Measurements from ENCODE around the gene COX6A1.

The COX6A1 gene

GRCh38 chr12:120437735-120438494 is at the start of gene COX6A1:
Gene COX6A1 (plus strand): TSS chr12:120438113. CDS start chr12:120438127, 14 bp downstream.
- DNase-seq (ENCODE audit: low read depth) = peak; percentile 95

- DNase-seq (ENCODE audit: low read depth) = no peak
These were observed 49.0 kb upstream of the COX6A1 start for GRCh38 chr12:120388691-120389481.

DNA sequence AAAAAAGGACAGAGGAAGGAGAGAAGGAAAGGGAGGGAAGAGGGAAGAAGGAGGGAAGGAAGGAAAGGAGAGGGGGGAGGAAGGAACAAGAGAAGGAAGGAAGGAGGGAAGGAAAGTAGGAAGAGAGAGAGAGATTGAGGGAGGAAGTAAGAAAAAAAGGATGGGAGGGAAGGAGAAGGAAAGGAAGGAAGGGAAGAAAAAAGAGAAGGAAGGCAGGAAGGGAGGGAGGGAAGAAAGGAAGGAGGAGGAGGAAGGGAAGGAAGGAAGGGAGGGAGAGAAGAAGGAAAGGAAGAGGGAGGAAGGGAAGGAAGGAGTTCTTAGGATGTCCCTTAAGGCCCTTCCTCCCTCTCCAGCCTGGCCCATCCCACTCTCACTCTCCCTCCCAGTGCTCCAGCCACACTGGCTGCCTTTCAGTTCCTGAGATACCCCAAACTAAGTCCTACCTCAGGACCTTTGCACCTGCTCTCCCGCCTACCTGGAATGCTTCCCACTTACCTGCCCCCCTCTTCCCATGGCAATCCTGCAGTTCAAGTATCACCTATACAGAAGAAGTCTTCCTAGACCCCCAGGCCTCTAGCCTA is 47.3 kb upstream of the COX6A1 start:
- DNase-seq (ENCODE audit: low read depth) = no peak

- DNase-seq (ENCODE audit: low read depth) = no peak
These were observed 43.2 kb upstream of the COX6A1 start for GRCh38 chr12:120394483-120395367.

GRCh38 chr12:120397824-120398540 is 39.9 kb upstream of the COX6A1 start:
- DNase-seq (ENCODE audit: low read depth) = no peak

DNA sequence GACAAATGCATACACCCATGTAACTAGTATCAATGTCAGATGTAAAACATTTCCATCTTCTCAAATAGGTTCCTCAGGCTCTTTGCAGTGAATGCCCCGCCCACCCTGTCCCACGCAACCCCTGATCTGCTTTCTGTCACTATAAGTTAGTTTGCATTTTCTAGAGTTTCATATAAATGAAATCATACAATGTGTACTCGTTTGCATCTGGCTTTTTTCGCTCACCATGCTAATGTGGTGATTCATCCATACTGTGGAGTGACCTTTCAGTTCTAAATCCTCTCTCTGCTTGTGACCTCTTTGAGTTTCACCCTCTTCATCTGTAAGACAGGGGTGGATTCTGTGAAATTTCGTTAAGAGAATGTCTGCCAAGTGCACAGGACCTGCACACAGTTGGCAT is 38.4 kb upstream of the COX6A1 start:
- DNase-seq (ENCODE audit: low read depth) = no peak

DNA sequence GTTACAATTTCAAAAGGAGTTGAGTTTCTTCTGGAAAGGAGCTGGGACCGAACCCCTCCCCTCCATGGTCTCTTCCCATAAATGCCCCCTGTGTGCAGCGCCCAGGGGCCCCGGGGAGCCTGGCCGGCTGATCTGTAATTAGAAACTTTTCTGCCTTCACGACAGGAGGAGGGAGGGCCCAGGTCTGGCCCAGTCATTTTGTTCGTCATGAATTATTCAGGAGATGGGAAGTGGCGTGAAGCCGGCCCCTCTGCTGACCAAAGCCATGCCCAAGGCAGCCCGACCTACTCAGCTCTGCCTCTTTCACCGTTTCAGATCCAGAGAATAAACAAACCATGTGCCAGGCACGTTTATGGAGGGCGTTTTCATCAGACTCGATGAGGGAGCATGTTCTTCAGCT is 35.7 kb upstream of the COX6A1 start:
- no peak for DNase-seq (ENCODE audit: low read depth)

- no peak for DNase-seq (ENCODE audit: low read depth)
These were observed 34.0 kb upstream of the COX6A1 start for GRCh38 chr12:120403869-120404268.

DNA sequence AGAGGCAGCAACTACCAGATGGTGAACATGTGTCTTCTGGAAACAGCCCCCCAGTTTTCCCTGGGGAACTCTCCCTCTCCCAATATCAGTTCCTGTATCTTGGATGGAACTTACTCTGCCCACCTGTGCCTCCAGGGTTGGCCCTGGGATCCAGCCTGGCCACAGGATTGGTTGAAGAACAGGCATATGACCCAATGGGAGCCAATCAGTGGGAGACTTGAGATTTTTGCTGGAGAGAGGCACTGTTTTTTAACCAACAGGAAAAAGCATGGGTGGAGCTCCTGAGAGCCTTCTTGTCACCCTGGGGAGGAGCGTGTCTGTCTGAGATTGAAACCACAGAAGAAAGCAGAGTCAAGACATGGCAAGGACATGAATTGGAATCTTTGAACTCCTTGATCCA is 33.6 kb upstream of the COX6A1 start:
- DNase-seq (ENCODE audit: low read depth) = no peak

DNA sequence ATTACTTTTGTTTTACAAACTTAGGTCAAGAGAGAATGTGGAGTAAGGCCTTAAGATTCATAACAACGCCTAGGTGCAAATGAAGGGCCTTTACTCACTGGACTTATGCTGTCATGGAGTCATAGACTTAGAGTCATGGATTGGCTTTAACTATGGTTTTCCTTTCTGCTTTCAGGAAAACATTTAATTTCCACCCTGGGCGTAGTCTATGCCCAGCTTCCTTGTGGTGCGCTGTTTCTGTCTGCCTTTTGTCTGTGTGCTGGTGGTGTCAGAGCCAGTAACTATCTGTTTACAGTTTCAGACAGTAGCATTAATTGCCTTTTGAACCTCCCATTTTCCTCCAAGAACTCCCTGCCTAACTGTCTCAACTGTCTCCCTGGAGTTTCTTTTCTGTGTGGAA is 31.8 kb upstream of the COX6A1 start:
- no peak for DNase-seq (ENCODE audit: low read depth)

GRCh38 chr12:120406553-120406952 is 31.4 kb upstream of the COX6A1 start:
- no peak for DNase-seq (ENCODE audit: low read depth)

DNA sequence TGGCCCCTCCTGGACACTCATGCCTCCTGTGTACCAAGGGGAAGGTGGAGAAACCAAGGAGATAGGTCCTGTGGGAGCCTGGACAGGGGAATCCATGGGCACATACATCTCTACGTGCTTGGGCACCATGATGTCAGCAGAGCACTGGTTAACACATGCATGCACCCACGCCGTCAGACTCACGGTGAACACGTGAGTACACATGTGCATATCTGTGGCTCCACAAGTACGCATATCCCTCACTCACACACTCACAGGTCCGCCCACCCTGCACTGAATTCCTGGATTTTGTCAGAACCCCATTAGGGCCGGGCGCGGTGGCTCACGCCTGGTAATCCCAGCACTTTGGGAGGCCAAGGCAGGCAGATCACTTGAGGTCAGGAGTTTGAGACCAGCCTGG is 29.1 kb upstream of the COX6A1 start:
- no peak for DNase-seq (ENCODE audit: low read depth)

GRCh38 chr12:120412421-120412820 is 25.5 kb upstream of the COX6A1 start:
- no peak for DNase-seq (ENCODE audit: low read depth)

- DNase-seq (ENCODE audit: low read depth) = no peak
These were observed 23.8 kb upstream of the COX6A1 start for GRCh38 chr12:120413901-120414695.

DNA sequence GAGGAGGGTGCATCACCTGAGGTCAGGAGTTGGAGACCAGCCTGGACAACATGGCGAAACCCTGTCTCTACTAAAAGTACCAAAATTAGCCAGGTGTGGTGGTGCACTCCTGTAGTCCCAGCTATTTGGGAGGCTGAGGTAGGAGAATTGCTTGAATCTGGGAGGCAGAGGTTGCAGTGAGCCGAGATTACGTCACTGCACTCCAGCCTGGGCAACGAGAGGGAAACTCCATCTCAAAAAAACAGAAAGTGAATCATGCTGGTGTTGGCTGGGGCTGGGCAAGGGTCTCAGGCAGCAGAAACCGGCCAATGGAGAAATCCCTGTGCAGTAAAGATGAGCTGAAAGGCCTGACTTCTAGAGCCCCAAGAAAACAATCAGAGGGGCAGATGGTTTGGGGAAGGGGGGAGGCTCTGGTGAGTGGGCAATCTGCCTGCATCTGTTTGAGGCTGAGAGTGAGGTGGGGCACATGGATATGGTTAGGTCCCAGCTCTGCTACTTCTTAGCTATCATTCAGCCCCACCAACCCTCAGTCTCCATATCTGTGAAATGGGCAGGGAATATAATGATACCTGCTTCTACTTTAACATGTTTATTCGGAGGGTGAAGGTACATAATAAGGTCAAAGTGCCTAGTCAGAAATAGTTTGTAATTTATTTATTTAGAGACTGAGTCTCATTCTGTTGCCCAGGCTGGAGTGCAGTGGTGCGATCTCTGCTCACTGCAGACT is 21.3 kb upstream of the COX6A1 start:
- no peak for DNase-seq (ENCODE audit: low read depth)

DNA sequence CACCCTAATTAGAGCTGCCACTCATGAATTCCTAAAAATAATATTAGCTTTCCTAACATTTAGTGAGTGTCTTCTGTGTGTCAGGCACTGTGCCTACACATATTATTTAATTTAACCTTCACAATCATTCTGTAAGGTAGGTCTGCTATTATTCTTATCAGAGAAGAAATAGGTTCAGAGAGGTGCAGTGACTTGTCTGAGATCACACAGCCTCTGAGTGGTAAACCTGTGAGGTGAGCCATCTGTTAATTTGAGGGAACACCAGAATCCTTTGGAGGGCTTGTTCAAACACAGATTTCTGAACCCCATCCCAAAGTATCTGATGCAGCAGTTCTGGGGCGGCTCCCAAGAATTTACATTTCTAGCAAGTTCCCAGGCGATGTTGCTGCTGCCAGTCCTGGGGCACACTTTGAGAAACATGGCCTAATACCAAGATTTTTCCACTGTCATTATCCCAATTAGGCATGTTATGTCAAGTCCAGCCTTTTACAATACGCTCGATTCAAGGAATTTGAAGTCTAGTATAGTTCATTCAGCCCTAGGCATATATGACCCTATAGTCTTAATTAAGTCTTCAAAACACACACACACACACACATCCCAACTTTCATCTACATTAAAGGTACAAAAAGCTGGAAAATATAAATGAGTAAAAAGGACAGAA is 19.9 kb upstream of the COX6A1 start:
- no peak for DNase-seq (ENCODE audit: low read depth)

GRCh38 chr12:120421701-120422100 is 16.2 kb upstream of the COX6A1 start:
- no peak for DNase-seq (ENCODE audit: low read depth)

DNA sequence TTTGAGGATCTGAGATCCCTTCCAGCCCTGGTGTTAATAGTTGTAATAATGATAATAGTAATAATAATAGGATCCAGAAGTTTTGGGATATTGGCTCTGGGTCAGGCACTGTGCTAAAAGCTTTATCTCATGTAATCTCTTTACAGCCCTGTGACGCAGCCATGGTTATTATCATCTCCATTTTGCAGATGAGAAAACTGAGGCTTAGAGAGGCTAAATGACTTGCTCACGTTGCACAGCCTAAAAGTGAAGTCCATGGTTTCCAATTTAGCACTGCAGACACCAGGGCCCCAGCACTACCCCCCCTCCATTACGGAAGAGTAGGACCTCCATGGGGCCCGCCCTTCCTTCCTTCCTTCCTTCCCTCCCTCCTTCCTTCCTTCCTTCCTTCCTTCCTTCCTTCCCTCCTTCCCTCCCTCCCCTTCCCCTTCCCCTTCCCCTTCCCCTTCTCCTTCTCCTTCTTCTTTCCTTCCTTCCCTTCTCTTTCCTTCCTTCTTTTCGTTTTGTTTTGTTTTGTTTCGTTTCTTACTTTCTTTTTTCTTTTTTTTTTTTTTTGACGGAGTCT is 14.9 kb upstream of the COX6A1 start:
- DNase-seq (ENCODE audit: low read depth) = no peak

- DNase-seq (ENCODE audit: low read depth) = no peak
These were observed 12.1 kb upstream of the COX6A1 start for GRCh38 chr12:120425797-120426196.

Data from stimulated activated CD8-positive, alpha-beta memory T cell treated with anti-CD3 and anti-CD28 coated beads, Interleukin-4, amount 100 ng/mL, for 24 hours (primary cell).